Lower leg skin (tissue), 3 donors: ENCODE data around the gene PIP4K2A.

Experiments used
- POLR2A ChIP-seq, 2 donors: fragments of 450-650 bp; IDR thresholded peaks; one replicate each; pipeline ENCODE4 v1.6.1; 2016 to 2017; ENCODE audit warnings: antibody characterized with exemption in 2 of 2, mild to moderate bottlenecking in 1 of 2, moderate library complexity in 1 of 2
- TF ChIP-seq, protein P1 (sequence below), 3 donors: fragments of 450-650 bp; IDR thresholded peaks; one replicate each; pipeline ENCODE4 v1.5.1; 2016; ENCODE audit warnings: antibody characterized with exemption in 3 of 3, mild to moderate bottlenecking in 3 of 3, moderate library complexity in 2 of 3

DNA sequence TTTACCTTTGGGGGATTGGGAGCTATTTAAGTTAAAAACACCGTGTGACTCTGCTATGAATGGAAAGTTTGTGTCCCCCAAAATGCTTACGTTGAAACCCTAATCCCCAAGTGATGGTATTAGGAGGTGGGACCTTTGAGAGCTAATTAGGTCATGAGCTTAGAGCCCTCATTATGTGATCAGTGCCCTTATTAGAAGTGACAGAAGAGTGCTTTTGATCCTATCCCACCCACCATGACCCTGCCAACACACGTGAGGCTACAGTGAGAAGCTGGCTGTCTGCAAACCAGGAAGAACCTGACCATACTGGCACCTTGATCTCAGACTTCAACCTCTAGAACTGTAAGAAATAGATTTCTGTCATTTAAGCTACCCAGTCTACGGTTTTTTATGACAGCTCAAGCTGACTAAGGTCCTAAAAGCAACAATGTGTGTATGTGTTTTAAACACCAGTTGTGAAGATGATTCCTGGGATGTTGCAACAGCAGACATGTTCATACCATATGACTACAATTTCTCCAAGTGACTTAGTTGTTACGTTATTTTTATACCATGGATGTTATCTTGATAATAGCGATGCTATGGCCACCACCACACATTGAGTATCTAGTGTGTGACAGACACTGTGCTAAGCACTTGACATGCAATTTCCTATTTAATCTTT, 124.4 kb downstream of the PIP4K2A start:
- no peak for TF ChIP-seq POLR2A (IDR thresholded peaks at IDR 0.05)
- TF ChIP-seq, protein P1, sequence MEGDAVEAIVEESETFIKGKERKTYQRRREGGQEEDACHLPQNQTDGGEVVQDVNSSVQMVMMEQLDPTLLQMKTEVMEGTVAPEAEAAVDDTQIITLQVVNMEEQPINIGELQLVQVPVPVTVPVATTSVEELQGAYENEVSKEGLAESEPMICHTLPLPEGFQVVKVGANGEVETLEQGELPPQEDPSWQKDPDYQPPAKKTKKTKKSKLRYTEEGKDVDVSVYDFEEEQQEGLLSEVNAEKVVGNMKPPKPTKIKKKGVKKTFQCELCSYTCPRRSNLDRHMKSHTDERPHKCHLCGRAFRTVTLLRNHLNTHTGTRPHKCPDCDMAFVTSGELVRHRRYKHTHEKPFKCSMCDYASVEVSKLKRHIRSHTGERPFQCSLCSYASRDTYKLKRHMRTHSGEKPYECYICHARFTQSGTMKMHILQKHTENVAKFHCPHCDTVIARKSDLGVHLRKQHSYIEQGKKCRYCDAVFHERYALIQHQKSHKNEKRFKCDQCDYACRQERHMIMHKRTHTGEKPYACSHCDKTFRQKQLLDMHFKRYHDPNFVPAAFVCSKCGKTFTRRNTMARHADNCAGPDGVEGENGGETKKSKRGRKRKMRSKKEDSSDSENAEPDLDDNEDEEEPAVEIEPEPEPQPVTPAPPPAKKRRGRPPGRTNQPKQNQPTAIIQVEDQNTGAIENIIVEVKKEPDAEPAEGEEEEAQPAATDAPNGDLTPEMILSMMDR (IDR thresholded peaks at IDR 0.05) = no peak
